Breast epithelium (tissue), 3 donors: Measurements from ENCODE around the gene TMEM234.

Experiments used
- POLR2A ChIP-seq: fragments of 450-650 bp; IDR thresholded peaks from one replicate; pipeline ENCODE4 v1.6.1; 2016; ENCODE audit warnings: antibody characterized with exemption, mild to moderate bottlenecking, moderate library complexity
- POLR2AphosphoS5 ChIP-seq, 3 donors: sonication (generic); formaldehyde crosslinking; IDR thresholded peaks; one replicate each; pipeline ENCODE4 v1.6.1; 2017; ENCODE audit warnings: antibody characterized with exemption in 3 of 3
- TF ChIP-seq, protein P1 (sequence below), 3 donors: fragments of 450-650 bp; IDR thresholded peaks; one replicate each; pipeline ENCODE4 v1.5.1; 2016 to 2017; ENCODE audit warnings: antibody characterized with exemption in 3 of 3, mild to moderate bottlenecking in 3 of 3, moderate library complexity in 3 of 3

DNA sequence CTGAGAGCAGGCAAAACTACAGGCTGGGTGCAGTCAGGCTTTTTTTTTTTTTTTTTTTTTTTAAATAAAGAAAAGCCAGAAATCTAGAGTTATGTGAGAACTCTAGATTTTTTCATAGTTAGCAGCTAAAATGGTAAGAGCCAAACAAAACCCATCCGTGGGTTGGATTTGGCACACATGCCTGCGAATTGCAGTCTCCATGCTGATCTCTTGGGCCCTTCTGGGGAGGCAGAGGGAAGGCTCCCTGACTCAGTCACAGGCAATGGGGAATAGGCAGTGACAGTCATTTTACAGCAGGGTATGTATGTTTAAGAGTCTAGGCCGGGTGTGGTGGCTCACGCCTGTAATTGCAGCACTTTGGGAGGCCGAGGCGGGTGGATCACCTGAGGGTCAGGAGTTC lies 40.1 kb downstream of the TMEM234 start:
- TF ChIP-seq, protein P1, sequence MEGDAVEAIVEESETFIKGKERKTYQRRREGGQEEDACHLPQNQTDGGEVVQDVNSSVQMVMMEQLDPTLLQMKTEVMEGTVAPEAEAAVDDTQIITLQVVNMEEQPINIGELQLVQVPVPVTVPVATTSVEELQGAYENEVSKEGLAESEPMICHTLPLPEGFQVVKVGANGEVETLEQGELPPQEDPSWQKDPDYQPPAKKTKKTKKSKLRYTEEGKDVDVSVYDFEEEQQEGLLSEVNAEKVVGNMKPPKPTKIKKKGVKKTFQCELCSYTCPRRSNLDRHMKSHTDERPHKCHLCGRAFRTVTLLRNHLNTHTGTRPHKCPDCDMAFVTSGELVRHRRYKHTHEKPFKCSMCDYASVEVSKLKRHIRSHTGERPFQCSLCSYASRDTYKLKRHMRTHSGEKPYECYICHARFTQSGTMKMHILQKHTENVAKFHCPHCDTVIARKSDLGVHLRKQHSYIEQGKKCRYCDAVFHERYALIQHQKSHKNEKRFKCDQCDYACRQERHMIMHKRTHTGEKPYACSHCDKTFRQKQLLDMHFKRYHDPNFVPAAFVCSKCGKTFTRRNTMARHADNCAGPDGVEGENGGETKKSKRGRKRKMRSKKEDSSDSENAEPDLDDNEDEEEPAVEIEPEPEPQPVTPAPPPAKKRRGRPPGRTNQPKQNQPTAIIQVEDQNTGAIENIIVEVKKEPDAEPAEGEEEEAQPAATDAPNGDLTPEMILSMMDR (IDR thresholded peaks at IDR 0.05) = no peak
- TF ChIP-seq POLR2A (no peak), POLR2AphosphoS5 (IDR thresholded peaks at IDR 0.05) (no peak)
